Keratinocyte (primary cell): ENCODE results near the gene B3GNT5. TPM values are rescaled to one million over a fixed set of nuclear protein-coding genes. Genes with fewer than 3 reads are reported as not detected.

Source experiments
- DNase-seq: peaks from one replicate; pipeline ENCODE4 v3.0.0-alpha.2; 2011; ENCODE audit warnings: low read depth, missing footprints, low spot score
- FAIRE-seq: peaks from 2 replicates; lab custom pipeline; 2011; peaks lifted over from hg19 to GRCh38; lab: Jason Lieb, UNC
- H2AFZ ChIP-seq: 2 replicates; pipeline ENCODE4 v1.6.0; 2012; ENCODE audit warnings: low read length, control low read depth, inconsistent platforms; ENCODE audit not compliant: control insufficient read depth
- H3K27ac ChIP-seq: 2 replicates; pipeline ENCODE4 v1.5.1; 2011; ENCODE audit warnings: low read length; ENCODE audit not compliant: control insufficient read depth, insufficient read depth
- H3K27me3 ChIP-seq: 3 replicates; pipeline ENCODE4 v1.6.0; 2011; ENCODE audit warnings: low read length; ENCODE audit not compliant: control insufficient read depth, insufficient read depth; ENCODE audit errors: extremely low read depth
- H3K36me3 ChIP-seq, 2 experiments: 2 replicates in 1 of 2; 3 replicates in 1 of 2; pipeline ENCODE4 v1.5.1; 2011; ENCODE audit warnings: low read length in 2 of 2, mild to moderate bottlenecking in 1 of 2; ENCODE audit not compliant: control insufficient read depth in 2 of 2, insufficient read depth in 2 of 2; ENCODE audit errors: extremely low read depth in 1 of 2
- H3K4me1 ChIP-seq: 3 replicates; pipeline ENCODE4 v1.5.1; 2011; ENCODE audit warnings: low read length; ENCODE audit not compliant: control insufficient read depth, insufficient read depth; ENCODE audit errors: extremely low read depth
- H3K4me2 ChIP-seq: 3 replicates; pipeline ENCODE4 v1.6.0; 2011; ENCODE audit warnings: low read depth, low read length; ENCODE audit not compliant: control insufficient read depth, insufficient read depth; ENCODE audit errors: extremely low read depth
- H3K4me3 ChIP-seq, 3 experiments: fragments of 200-600 bp in 1 of 3; sonication (generic) in 1 of 3; 2 replicates in 2 of 3; 3 replicates in 1 of 3; pipeline ENCODE4 v1.5.1; 2011 to 2016; ENCODE audit warnings: low read length in 3 of 3, mild to moderate bottlenecking in 3 of 3, control low read depth in 2 of 3, inconsistent platforms in 1 of 3, low read depth in 1 of 3, mixed read lengths in 1 of 3, mixed run types in 1 of 3, moderate library complexity in 1 of 3; ENCODE audit not compliant: control insufficient read depth in 2 of 3, insufficient read depth in 2 of 3; ENCODE audit errors: extremely low read depth in 1 of 3
- H3K79me2 ChIP-seq: 2 replicates; pipeline ENCODE4 v1.6.0; 2012; ENCODE audit warnings: low read length; ENCODE audit not compliant: control insufficient read depth, insufficient read depth
- H3K9ac ChIP-seq: 3 replicates; pipeline ENCODE4 v1.6.0; 2011; ENCODE audit warnings: low read length; ENCODE audit not compliant: control insufficient read depth, insufficient read depth; ENCODE audit errors: extremely low read depth
- H3K9me1 ChIP-seq: 3 replicates; pipeline ENCODE4 v1.6.0; 2011; ENCODE audit warnings: low read length; ENCODE audit not compliant: control insufficient read depth, insufficient read depth; ENCODE audit errors: extremely low read depth
- H3K9me3 ChIP-seq: 2 replicates; pipeline ENCODE4 v1.5.1; 2012; ENCODE audit warnings: low read depth, low read length; ENCODE audit not compliant: control insufficient read depth
- H4K20me1 ChIP-seq: 3 replicates; pipeline ENCODE4 v1.6.0; 2011; ENCODE audit warnings: low read length; ENCODE audit not compliant: control insufficient read depth, insufficient read depth; ENCODE audit errors: extremely low read depth
- CTCF ChIP-seq, 3 experiments: IDR thresholded peaks in 1 of 3; conservative IDR thresholded peaks in 1 of 3; optimal IDR thresholded peaks in 1 of 3; 2 replicates in 2 of 3; 3 replicates in 1 of 3; pipeline versions ENCODE3 to v1.5.1; 2011; ENCODE audit warnings: low read length in 3 of 3, mild to moderate bottlenecking in 3 of 3, moderate library complexity in 2 of 3, control low read depth in 1 of 3, inconsistent platforms in 1 of 3; ENCODE audit not compliant: insufficient read depth in 2 of 3; ENCODE audit errors: extremely low read depth in 1 of 3
- EZH2 ChIP-seq: IDR thresholded peaks from one replicate; pipeline ENCODE4 v1.6.1; 2012; ENCODE audit warnings: inconsistent platforms, mild to moderate bottlenecking, low read length, moderate library complexity
- dilution Hi-C: fragments of 300-500 bp; cut with MboI; formaldehyde crosslinking; loops from one replicate; pipeline ENCODE4 v1.7.0; 2020; ENCODE audit warnings: low sequenced_read_pairs; ENCODE audit not compliant: extremely low pct_ligation_motif_present
- polyA plus RNA-seq, 5 experiments: library from polyadenylated mRNA; depleted of rRNA in 3 of 5; stranded (reverse) in 3 of 5; stranded (forward) in 1 of 5; unstranded in 1 of 5; fragments of >200 nt; gene quantifications; 1 replicate in 1 of 5; 2 replicates in 3 of 5; 3 replicates in 1 of 5; pipeline versions ENCODE4 v1.2.1 to v1.2.3, GENCODE V29; 2011 to 2012; ENCODE audit warnings: missing spikeins in 2 of 5, low read depth in 1 of 5, low replicate concordance in 1 of 5

The B3GNT5 gene
- polyA plus RNA-seq, 1 donor (not counting 4 experiments of a cell fraction or from before 2014, with no cell fraction given), result 66.6 TPM

DNA sequence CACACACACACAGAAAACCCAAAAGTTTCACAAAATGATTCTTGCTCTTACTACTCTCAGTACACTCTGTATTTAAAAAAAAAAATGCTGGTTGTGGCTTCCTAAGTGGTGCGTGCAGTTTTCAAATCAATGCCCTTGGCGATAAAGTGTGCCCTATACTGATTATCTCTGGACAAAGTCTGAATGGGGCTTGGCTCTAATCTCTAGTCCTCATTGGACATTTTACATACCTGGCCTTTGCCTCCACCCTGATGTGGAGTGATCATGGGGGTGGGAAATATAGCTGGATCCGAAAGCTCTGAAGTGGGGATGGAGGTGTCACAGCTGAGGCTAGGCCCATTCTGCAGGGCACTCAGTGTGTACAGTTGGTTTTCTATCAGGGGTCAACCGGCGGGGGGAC lies 14.1 kb downstream of the B3GNT5 start:
- Histone ChIP-seq H2AFZ (no peak overlapping the region), H3K4me1 (peaks cover 84% of the 10 kb centered on the region), H3K79me2 (peaks cover 92% of the 10 kb centered on the region), H3K27ac (peak overlapping the region; percentile 74), H3K9me1 (peaks cover 2% of the 10 kb centered on the region), H3K4me2 (no peak overlapping the region), H3K27me3 (no peaks in the 10 kb centered on the region), H3K4me3 (no peak overlapping the region), H4K20me1 (no peaks in the 10 kb centered on the region), H3K36me3 (peaks cover 10 to 20% of the 10 kb centered on the region in 2 experiments), H3K9me3 (no peaks in the 10 kb centered on the region), H3K9ac (no peak overlapping the region)
- dilution Hi-C loops, result no loop called here
- FAIRE-seq, result no peak
- TF ChIP-seq EZH2, result no peak
- no peak for TF ChIP-seq CTCF (optimal IDR thresholded peaks at IDR 0.05 in 1 of 3, IDR thresholded peaks at IDR 0.05 in 1 of 3, conservative IDR thresholded peaks at IDR 0.05 in 1 of 3; ENCODE audit: extremely low read depth in 1 of 3, insufficient read depth in 2 of 3, low read length in 3 of 3)
- no peak for DNase-seq

- peaks cover 10 to 19% of the 10 kb centered on the region in 2 experiments for H3K36me3 ChIP-seq
- H3K4me2 ChIP-seq, result peak overlapping the region; percentile 38
- H3K9me3 ChIP-seq, result no peaks in the 10 kb centered on the region
- H3K9ac ChIP-seq, result no peak overlapping the region
- peak overlapping the region; percentile 74 for H3K27ac ChIP-seq
- TF ChIP-seq EZH2 (no peak), CTCF (optimal IDR thresholded peaks at IDR 0.05 in 1 of 3, IDR thresholded peaks at IDR 0.05 in 1 of 3, conservative IDR thresholded peaks at IDR 0.05 in 1 of 3; ENCODE audit: extremely low read depth in 1 of 3, insufficient read depth in 2 of 3, low read length in 3 of 3) (no peak)
- peaks cover 91% of the 10 kb centered on the region for H3K79me2 ChIP-seq
- peaks cover 72% of the 10 kb centered on the region for H3K4me1 ChIP-seq
- no peak for FAIRE-seq
- DNase-seq, result no peak
- no peaks in the 10 kb centered on the region for H3K27me3 ChIP-seq
- H3K9me1 ChIP-seq, result peaks cover 2% of the 10 kb centered on the region
- H2AFZ ChIP-seq, result no peak overlapping the region
- dilution Hi-C loops, result no loop called here
- H4K20me1 ChIP-seq, result no peaks in the 10 kb centered on the region
- no peak overlapping the region for H3K4me3 ChIP-seq
These were observed 15.3 kb downstream of the B3GNT5 start for GRCh38 chr3:183268366-183268765.
